ENCODE data around the gene SPRY2.
A peak's percentile ranks its signal among the peaks of the same experiment; 100 is the strongest.

SPRY2 gene

DNA sequence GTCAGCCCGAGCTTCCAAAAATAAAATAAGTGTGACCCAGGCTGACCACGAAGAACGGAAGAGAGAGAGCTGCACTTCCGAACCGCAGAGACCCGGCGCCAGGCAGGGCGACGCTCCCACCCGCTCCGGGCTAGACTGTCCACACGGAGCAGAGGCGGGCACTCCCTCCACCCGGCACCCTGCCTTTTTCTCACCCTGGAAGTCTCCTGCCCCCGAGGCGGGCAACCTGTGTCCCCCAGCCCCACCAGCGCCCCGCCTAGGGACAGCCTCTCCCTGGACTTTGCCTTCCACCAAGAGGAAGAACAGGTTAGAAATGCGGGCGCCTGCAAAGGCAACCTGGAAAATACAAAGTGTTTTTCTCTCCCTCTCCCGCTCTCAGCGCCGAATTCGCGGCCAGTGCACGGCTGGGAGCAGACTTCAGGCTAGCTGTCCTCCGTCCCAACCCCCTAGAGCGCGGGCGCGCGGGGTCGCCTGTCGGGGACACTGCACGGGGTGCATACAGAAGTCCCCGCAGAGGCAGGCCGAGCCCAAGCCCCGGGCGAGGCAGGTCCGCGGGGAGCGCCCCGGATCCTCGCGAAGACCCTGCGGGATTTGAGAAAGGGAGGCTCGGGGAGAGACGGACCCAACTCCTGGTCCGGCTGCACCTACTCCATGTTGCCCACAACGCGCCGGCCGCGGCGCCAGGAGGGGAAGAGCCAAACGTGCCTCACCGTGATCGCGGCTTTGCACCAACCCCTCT lies 845 bp downstream of the SPRY2 start:
- TF ChIP-seq GATA3 (IDR thresholded peaks at IDR 0.05; ENCODE audit: low read depth, low read length): no peak
- no peak for TF ChIP-seq GATA2 (IDR thresholded peaks at IDR 0.05; ENCODE audit: low read depth, low read length)

DNA sequence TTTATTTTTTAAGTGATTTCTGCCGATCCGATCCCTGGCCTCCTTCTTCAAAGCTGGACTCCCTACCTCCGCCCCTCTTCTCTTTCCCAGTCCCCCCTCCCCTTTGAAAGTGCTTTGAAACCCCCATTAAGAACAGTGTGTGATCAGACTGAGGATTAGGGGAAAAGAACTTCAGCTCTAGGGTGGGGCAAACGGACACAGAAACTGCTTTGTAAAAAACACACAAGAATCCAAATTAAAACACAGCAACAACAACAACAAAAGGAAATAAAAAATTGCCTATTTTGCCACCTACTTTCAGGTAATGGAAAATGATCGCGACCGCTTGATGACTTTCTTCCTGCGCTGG lies 1.4 kb downstream of the SPRY2 start:
- TF ChIP-seq GATA3 (IDR thresholded peaks at IDR 0.05; ENCODE audit: low read depth, low read length) (no peak), GATA2 (IDR thresholded peaks at IDR 0.05; ENCODE audit: low read depth, low read length) (no peak)

DNA sequence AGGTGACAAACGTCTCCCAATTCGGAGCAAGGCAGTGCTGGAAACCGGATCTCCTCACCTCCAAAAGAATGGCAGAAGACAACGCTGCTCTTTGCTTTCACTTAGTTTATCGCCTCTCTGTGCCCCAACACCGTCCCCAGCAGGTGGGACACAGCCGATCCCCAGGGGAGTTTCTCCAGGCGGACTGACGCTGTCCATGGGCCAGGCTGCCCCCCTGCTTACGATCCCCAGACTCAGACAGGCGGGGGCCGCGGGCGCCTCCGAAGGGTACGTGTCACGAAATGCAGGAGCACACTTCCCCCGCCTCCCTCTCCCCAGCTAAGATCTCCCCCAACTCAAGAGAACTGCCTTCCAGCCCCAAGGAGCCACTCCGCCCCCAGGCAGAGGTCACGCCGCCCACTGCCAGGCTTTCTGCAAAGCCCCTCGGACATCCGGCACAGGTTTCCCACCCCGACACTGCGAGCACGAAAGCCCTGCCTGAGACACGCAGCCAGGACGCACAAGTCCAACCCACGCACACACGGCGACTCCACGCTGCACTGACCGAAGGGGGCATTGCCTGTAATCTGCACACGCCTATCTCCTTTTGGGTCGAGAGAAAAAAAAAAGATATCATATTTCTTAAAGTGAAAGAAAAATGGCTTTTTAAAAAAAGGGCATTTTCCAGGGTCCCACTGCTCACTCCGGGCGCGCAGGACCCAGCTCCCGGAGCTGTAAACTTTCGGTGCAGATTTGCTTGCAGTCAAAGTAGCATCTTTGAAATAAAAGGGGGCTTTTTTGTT lies 2.0 kb downstream of the SPRY2 start:
- TF ChIP-seq GATA2 (IDR thresholded peaks at IDR 0.05; ENCODE audit: low read depth, low read length): peak; percentile 19; the same call in 1 of the 2 replicates
- TF ChIP-seq GATA3 (IDR thresholded peaks at IDR 0.05; ENCODE audit: low read depth, low read length): no peak

DNA sequence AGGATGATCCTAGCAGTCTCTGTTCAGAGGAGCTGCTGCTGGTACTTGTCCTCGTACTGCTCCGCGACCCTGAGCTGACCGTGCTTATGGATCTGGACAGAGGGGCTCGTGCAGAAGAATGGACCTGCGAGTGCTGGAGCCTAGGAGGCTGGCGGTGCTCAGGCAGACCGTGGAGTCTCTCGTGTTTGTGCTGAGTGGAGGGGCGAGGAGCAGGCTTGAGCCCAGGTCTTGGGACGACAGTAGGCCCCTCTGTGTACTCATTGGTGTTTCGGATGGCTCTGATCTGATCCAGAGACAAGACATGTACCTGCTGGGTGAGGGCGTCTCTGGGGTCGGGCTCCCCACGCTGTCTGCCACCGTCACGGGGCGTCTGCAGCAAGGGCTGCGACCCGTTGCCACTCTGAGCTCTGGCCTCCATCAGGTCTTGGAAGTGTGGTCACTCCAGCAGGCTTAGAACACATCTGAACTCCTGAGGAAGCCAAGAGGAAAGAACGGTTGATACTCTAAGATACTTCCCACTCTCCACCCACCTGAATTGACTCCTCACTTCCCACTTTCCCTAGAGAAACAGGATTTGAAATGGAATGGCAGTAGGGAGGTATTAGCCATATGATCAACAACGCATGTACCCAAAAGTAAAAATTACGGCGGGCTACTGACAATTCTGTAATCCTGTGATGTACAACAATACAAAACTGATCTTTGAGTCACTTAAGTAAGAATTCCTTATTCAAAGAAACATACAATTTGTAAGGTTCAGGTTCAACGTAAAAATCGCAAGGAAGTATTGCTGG lies 3.4 kb downstream of the SPRY2 start:
- TF ChIP-seq GATA2 (IDR thresholded peaks at IDR 0.05; ENCODE audit: low read depth, low read length) (no peak), GATA3 (IDR thresholded peaks at IDR 0.05; ENCODE audit: low read depth, low read length) (no peak)

DNA sequence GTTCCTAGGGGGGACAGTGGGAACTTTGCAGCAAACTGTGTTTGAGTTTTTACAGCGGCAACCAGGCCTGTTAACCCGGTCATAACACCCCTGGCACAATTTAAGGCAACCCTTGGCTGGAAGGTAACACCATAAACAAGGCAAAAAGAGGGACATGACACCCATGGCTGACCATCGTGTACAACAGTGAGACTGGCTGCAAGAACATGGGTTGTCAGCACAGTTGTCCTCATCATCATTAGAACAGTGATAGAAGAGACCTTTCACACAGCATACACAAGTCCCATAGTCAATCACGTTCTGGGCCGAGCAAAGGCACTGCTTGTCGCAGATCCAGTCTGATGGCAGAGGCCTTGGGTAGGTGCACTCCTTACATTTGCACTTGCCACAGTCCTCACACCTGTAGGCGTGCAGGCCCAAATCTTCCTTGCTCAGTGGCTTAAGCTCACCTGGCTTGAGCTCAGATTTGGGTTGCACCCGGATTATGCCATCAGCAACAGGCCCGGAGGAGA lies 4.1 kb downstream of the SPRY2 start:
- TF ChIP-seq GATA3 (IDR thresholded peaks at IDR 0.05; ENCODE audit: low read depth, low read length) (no peak), GATA2 (IDR thresholded peaks at IDR 0.05; ENCODE audit: low read depth, low read length) (no peak)

DNA sequence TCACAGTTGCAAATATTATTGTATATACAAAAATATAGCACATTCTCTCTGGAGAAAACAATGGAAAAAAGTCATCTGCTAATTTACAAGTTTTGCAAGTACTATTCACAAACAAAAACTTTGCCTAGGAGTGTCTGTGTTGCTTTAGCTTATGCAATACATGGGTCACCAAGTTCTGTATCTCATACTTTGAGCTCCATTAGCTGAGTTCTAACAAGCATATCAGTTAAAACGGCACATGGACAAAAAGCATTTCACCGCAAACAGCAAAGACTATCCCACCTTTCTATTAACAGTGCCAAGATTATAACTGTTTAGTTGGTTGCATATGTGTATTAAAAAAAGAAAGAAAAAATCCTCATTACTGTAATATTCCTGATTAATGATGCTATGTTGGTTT lies 4.6 kb downstream of the SPRY2 start:
- TF ChIP-seq GATA3 (IDR thresholded peaks at IDR 0.05; ENCODE audit: low read depth, low read length): no peak
- no peak for TF ChIP-seq GATA2 (IDR thresholded peaks at IDR 0.05; ENCODE audit: low read depth, low read length)

DNA sequence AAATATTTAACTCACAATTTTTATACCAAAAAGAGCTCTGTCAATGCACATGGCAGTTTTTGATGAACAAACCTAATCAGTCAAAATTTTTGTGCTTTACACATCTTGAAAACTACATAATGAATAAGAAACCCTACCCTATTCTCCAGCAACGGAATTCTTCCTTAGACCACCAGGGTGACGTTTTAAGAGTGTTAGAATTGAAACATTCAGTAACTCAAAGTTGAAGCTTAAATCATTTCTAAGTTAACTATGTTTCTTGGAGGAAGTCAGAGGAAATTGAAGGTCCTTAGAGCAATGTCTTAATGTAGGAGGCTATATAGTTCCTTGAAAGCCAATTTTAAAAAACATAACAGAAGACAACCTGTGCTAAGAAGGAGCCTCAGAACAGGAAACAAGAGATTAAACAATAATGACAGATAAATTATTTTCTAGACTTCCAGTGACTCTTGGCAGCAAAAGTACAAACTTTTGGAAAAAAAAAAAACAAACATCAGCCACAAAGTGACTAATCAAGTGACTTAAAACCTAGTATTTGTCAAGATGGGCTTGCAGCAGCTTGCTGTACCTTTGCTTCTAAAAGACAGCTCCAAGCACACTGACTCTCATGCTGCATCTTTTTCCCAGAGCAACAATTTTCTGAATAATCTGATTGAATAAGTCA lies 6.2 kb downstream of the SPRY2 start:
- TF ChIP-seq GATA3 (IDR thresholded peaks at IDR 0.05; ENCODE audit: low read depth, low read length): no peak
- no peak for TF ChIP-seq GATA2 (IDR thresholded peaks at IDR 0.05; ENCODE audit: low read depth, low read length)

DNA sequence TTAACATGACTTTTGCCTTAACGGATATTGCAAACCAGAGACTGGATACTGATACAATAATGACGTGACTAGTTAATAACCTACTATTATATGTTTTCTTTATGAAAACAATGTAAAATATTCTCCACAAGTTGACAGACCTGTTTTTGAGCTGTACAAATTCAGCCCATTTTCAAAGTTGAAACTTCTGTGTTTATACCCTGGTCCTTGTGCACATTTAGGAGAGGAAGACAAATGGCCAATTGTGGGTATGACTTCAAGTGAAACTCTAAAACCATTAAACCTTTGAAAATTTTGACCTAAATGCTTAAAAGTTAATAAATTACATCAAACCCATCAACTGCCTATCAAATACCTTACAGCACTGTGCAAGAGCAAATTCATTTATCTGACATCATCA lies 8.9 kb downstream of the SPRY2 start:
- no peak for TF ChIP-seq GATA2 (IDR thresholded peaks at IDR 0.05; ENCODE audit: low read depth, low read length)
- no peak for TF ChIP-seq GATA3 (IDR thresholded peaks at IDR 0.05; ENCODE audit: low read depth, low read length)

DNA sequence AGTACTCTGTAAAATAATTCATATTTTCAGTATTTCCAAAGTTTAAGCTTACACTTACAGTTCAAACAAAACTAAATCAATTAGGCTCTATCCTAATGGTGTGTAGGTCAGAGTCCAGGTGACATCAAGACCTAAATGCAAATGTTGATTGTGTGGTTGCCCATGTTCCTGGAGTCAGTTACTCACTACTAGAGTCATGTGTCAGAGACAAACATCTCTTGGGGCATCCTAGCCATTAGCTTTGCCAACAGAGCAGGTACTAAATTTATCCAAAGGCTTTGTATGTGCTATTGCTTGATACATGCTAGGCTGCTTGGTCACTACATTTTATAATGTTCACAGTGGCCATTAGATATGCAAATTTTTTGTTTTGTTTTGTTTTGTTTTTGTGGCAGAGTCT lies 11.7 kb downstream of the SPRY2 start:
- no peak for TF ChIP-seq GATA2 (IDR thresholded peaks at IDR 0.05; ENCODE audit: low read depth, low read length)
- TF ChIP-seq GATA3 (IDR thresholded peaks at IDR 0.05; ENCODE audit: low read depth, low read length): no peak

DNA sequence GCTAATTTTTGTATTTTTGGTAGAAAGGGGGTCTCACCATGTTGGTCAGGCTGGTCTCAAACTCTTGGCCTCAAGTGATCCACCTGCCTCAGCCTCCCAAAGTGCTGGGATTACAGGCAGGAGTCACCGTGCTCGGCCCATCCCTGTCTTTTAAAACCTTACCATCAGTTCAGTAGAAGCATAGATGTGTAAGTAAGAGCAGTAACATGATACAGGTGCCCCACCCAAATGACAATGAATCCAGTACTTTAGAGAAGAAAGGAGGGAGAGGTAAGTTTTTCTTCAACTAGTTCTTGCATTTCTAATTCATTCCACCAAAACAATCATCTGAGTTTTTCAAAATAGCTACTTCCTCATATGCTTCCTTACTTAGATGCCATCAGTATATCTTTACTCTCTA lies 21.9 kb downstream of the SPRY2 start:
- no peak for TF ChIP-seq GATA2 (IDR thresholded peaks at IDR 0.05; ENCODE audit: low read depth, low read length)
- no peak for TF ChIP-seq GATA3 (IDR thresholded peaks at IDR 0.05; ENCODE audit: low read depth, low read length)

DNA sequence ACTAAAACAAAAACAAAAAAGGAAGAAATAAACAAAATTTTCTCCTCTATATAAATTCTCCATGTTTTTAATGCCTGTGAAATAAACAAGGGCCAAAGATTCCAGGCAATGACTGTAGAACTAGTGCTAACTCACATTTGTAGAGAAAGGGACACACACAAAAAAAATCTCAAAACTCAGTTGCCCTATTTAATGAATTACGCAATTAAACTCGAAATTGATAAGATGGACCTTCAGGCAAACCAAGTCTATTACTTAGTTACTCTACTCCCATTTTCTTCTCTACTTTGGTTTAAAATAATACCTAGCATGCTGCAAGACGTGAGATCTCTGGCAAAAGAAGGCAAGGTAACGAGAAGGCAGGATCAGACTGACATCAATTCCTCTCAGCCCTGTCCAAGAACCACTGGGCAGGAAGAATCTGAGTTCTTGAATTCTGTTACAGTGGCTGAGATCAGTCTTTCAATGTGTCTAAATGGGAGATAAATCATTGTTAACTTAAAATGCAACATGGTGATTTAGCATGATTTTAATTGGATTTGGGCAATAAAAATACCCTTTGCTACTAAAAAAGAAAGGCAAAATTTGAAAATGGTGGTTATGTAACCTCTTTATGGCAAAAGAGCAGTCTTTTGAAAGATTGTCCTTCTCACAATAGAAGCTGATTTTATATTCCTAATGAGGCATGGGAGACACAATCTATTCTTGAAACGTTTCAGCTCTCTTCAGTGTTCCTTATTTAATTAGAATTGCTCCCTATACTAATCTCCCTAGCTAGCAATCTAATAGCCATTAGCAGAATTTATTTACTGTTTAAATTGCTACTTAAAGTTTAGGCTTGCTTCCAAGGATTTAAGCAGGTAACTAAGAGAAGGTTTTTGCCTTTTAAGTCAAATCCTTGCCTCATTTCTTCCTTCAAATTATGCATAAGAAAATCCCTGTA lies 25.9 kb downstream of the SPRY2 start:
- TF ChIP-seq GATA3 (IDR thresholded peaks at IDR 0.05; ENCODE audit: low read depth, low read length) (no peak), GATA2 (IDR thresholded peaks at IDR 0.05; ENCODE audit: low read depth, low read length) (no peak)

DNA sequence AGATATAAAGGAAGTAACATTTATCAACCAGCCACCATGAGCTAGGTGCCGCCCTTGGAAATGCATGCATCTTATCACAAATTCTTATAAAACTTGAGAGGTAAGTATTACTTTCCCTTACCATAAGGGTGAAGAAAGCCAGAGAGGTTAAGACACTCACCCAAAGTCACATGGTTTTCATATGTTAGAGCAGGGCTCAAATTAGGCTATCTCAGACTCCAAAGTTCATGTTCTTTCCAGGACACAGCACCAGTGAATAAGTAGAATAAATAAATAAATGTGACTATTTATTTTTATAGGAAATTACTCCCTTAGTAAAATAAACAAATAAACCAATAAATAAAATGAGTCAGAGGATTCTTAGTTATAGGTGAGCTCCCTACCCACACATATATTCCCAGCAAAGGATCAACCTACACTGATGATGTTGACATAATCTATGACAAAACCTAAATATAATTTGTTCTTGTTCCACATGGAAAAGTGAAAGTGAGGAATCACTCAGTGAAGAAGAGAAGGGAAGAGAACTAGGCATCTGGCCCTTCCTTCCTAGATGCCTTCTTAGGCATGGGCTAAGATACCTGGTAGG lies 27.2 kb downstream of the SPRY2 start:
- TF ChIP-seq GATA3 (IDR thresholded peaks at IDR 0.05; ENCODE audit: low read depth, low read length) (no peak), GATA2 (IDR thresholded peaks at IDR 0.05; ENCODE audit: low read depth, low read length) (no peak)

All from SH-SY5Y (cell line).